GM23338 (cell line): ENCODE data around the gene SLC30A1. TPM values are rescaled to one million over a fixed set of nuclear protein-coding genes. Genes with fewer than 3 reads are reported as not detected.

Experiments
- ATAC-seq: fragments of 200-7000 bp; cut with Tn5 transposase; 3 replicates; pipeline ENCODE4 v1.9.1; 2020
- DNase-seq: peaks from one replicate; pipeline ENCODE4 v3.0.0-alpha.2; 2015; ENCODE audit warnings: low spot score
- H2AFZ ChIP-seq: fragments of 200-600 bp; sonication (generic); 2 replicates; pipeline ENCODE4 v1.8.0; 2016; ENCODE audit warnings: antibody characterized with exemption, mild to moderate bottlenecking, moderate library complexity
- H3F3A ChIP-seq: fragments of 200-600 bp; sonication (generic); replicated peaks from 2 replicates; pipeline ENCODE4 v1.8.0; 2017; ENCODE audit warnings: antibody characterized with exemption, mixed run types, low read depth
- H3K27ac ChIP-seq: fragments of 200-600 bp; sonication (generic); 2 replicates; pipeline ENCODE4 v1.6.1; 2016; ENCODE audit warnings: low read depth
- H3K27me3 ChIP-seq: fragments of 200-600 bp; sonication (generic); 2 replicates; pipeline ENCODE4 v1.8.0; 2016; ENCODE audit warnings: mild to moderate bottlenecking, mixed run types, moderate library complexity; ENCODE audit not compliant: insufficient read depth
- H3K36me3 ChIP-seq: fragments of 200-600 bp; sonication (generic); 2 replicates; pipeline ENCODE4 v1.8.0; 2016; ENCODE audit warnings: mild to moderate bottlenecking; ENCODE audit not compliant: insufficient read depth
- H3K4me1 ChIP-seq: fragments of 200-600 bp; sonication (generic); 2 replicates; pipeline ENCODE4 v1.8.0; 2016; ENCODE audit warnings: mild to moderate bottlenecking, moderate library complexity; ENCODE audit not compliant: insufficient read depth
- H3K4me2 ChIP-seq: fragments of 200-600 bp; sonication (generic); 2 replicates; pipeline ENCODE4 v1.7.1; 2017; ENCODE audit warnings: mixed run types
- H3K4me3 ChIP-seq: fragments of 200-600 bp; sonication (generic); 2 replicates; pipeline ENCODE4 v1.6.1; 2016; ENCODE audit warnings: mixed run types
- H3K79me2 ChIP-seq: fragments of 200-600 bp; sonication (generic); replicated peaks from 2 replicates; pipeline ENCODE4 v1.8.0; 2017; ENCODE audit warnings: mild to moderate bottlenecking; ENCODE audit not compliant: insufficient read depth
- H3K9me2 ChIP-seq: fragments of 200-600 bp; sonication (generic); 2 replicates; pipeline ENCODE4 v1.8.0; 2017; ENCODE audit not compliant: insufficient read depth
- H4K20me1 ChIP-seq: fragments of 200-600 bp; sonication (generic); replicated peaks from 2 replicates; pipeline ENCODE4 v1.8.0; 2017; ENCODE audit warnings: mild to moderate bottlenecking; ENCODE audit not compliant: insufficient read depth
- H3K27ac Mint-ChIP-seq: 2 replicates; pipeline ENCODE4 v1.8.0; 2020; ENCODE audit warnings: inconsistent platforms, mild to moderate bottlenecking, moderate library complexity, mixed read lengths
- H3K27me3 Mint-ChIP-seq: 3 replicates; pipeline ENCODE4 v1.8.0; 2022; ENCODE audit warnings: low read depth, mild to moderate bottlenecking, moderate library complexity, mixed read lengths, inconsistent platforms; ENCODE audit not compliant: insufficient read depth, poor library complexity
- H3K36me3 Mint-ChIP-seq: 3 replicates; pipeline ENCODE4 v1.8.0; 2021; ENCODE audit warnings: low read depth, mild to moderate bottlenecking, inconsistent platforms, moderate library complexity, mixed read lengths
- H3K4me1 Mint-ChIP-seq: 3 replicates; pipeline ENCODE4 v1.8.0; 2020; ENCODE audit warnings: mild to moderate bottlenecking, inconsistent platforms, mixed read lengths
- H3K4me3 Mint-ChIP-seq: 3 replicates; pipeline ENCODE4 v1.8.0; 2021; ENCODE audit warnings: moderate library complexity, mild to moderate bottlenecking, inconsistent platforms, mixed read lengths
- H3K9me3 Mint-ChIP-seq: 3 replicates; pipeline ENCODE4 v1.8.0; 2020; ENCODE audit warnings: moderate library complexity, mild to moderate bottlenecking, inconsistent platforms, mixed read lengths
- CREB1 ChIP-seq: fragments of 250-450 bp; sonication (Bioruptor Pico); IDR thresholded peaks from 2 replicates; pipeline ENCODE4 v1.5.0; 2020; ENCODE audit warnings: low read depth, mild to moderate bottlenecking, moderate library complexity
- EZH2 ChIP-seq: fragments of 200-600 bp; sonication (generic); IDR thresholded peaks from one replicate; pipeline ENCODE4 v1.8.0; 2017; ENCODE audit warnings: antibody characterized with exemption, mild to moderate bottlenecking, low read depth; ENCODE audit not compliant: unreplicated experiment
- EZH2phosphoT487 ChIP-seq: fragments of 200-600 bp; sonication (generic); IDR thresholded peaks from one replicate; pipeline ENCODE4 v1.8.1; 2018; ENCODE audit warnings: antibody characterized with exemption; ENCODE audit not compliant: unreplicated experiment
- JUNB ChIP-seq: IDR thresholded peaks from one replicate; pipeline ENCODE4 v1.6.1; 2016; ENCODE audit warnings: antibody characterized with exemption; ENCODE audit not compliant: unreplicated experiment
- NANOG ChIP-seq: IDR thresholded peaks from 2 replicates; pipeline ENCODE4 v1.6.1; 2016; ENCODE audit warnings: antibody characterized with exemption, borderline replicate concordance
- POLR2AphosphoS5 ChIP-seq: IDR thresholded peaks from 2 replicates; pipeline ENCODE4 v1.6.1; 2016; ENCODE audit warnings: antibody characterized with exemption, low read depth
- STAT1 ChIP-seq: IDR thresholded peaks from one replicate; pipeline ENCODE4 v1.6.1; 2016; ENCODE audit warnings: antibody characterized with exemption; ENCODE audit not compliant: unreplicated experiment
- ZNF114 ChIP-seq: fragments of 250-450 bp; sonication (Bioruptor Pico); IDR thresholded peaks from 2 replicates; pipeline ENCODE4 v1.5.0; 2020; ENCODE audit warnings: mild to moderate bottlenecking, moderate library complexity
- ZNF331 ChIP-seq: fragments of 250-450 bp; sonication (Bioruptor Pico); IDR thresholded peaks from 2 replicates; pipeline ENCODE4 v1.5.0; 2020; ENCODE audit warnings: low read depth, mild to moderate bottlenecking, moderate library complexity
- polyA plus RNA-seq: library from polyadenylated mRNA; unstranded; fragments of >200 nt; fragmentation: Nextera tagmentation; extraction: Ambion mirVana; gene quantifications from 2 replicates; pipeline ENCODE4 v1.2.1, GENCODE V29; 2016
- total RNA-seq: library from RNA; depleted of rRNA; stranded (reverse); fragments of >200 nt; shearing (Covaris generic); gene quantifications from 2 replicates; pipeline ENCODE4 v1.2.3, GENCODE V29; 2014
- TF ChIP-seq, protein P1 (sequence below), 2 experiments: fragments of 200-600 bp in 1 of 2; sonication (generic) in 1 of 2; conservative IDR thresholded peaks; 2 replicates each; pipeline versions ENCODE4 v1.5.1 to v1.6.1; 2016 to 2017; ENCODE audit warnings: antibody characterized with exemption in 2 of 2, low read depth in 2 of 2, mild to moderate bottlenecking in 2 of 2, moderate library complexity in 1 of 2
- TF ChIP-seq, protein P2 (sequence below): fragments of 250-450 bp; sonication (Bioruptor Pico); IDR thresholded peaks from 2 replicates; pipeline ENCODE4 v1.5.0; 2020; ENCODE audit warnings: mild to moderate bottlenecking, moderate library complexity
- TF ChIP-seq, protein P3 (sequence below): IDR thresholded peaks from one replicate; pipeline ENCODE4 v1.6.1; 2018; ENCODE audit warnings: antibody characterized with exemption; ENCODE audit not compliant: unreplicated experiment
- TF ChIP-seq, protein P4 (sequence below): IDR thresholded peaks from 2 replicates; pipeline ENCODE4 v1.6.1; 2016; ENCODE audit warnings: antibody characterized with exemption

The SLC30A1 gene
- total and polyA plus RNA-seq, 2 experiments from 2014 or later, result 3.3 to 17.7 TPM

DNA sequence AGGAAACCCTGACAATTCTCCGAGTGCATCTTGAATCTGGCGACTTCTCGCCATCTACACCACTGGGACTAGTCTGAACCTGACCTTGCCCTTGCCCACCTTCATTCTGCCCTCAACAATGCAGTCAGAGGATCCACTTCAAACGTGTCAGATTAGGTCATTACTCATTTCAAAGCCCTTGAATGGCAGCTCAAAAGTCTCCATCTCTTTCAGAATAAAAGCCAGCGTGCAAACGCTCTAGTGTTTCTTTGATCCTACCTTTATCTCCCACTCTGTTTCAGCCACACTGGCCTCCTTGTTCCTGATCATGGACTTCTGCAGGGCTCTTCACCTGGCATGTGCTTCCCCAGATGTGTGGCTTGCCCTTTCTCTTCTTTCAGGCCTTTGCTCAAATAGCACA is 31.3 kb downstream of the SLC30A1 start:
- H4K20me1 ChIP-seq, result no peaks in the 10 kb centered on the region
- H3K27ac Mint-ChIP-seq, result no peak overlapping the region
- peaks cover 9% of the 10 kb centered on the region; the same call in 1 of the 2 replicates for H3K4me1 ChIP-seq
- H2AFZ ChIP-seq, result no peak overlapping the region
- no peak for TF ChIP-seq CREB1 (CRISPR knock-in tag)
- no peak for TF ChIP-seq ZNF331 (CRISPR knock-in tag)
- TF ChIP-seq NANOG, result no peak
- TF ChIP-seq, protein P1, sequence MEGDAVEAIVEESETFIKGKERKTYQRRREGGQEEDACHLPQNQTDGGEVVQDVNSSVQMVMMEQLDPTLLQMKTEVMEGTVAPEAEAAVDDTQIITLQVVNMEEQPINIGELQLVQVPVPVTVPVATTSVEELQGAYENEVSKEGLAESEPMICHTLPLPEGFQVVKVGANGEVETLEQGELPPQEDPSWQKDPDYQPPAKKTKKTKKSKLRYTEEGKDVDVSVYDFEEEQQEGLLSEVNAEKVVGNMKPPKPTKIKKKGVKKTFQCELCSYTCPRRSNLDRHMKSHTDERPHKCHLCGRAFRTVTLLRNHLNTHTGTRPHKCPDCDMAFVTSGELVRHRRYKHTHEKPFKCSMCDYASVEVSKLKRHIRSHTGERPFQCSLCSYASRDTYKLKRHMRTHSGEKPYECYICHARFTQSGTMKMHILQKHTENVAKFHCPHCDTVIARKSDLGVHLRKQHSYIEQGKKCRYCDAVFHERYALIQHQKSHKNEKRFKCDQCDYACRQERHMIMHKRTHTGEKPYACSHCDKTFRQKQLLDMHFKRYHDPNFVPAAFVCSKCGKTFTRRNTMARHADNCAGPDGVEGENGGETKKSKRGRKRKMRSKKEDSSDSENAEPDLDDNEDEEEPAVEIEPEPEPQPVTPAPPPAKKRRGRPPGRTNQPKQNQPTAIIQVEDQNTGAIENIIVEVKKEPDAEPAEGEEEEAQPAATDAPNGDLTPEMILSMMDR (conservative IDR thresholded peaks at IDR 0.05; ENCODE audit: low read depth in 2 of 2), result no peak
- TF ChIP-seq POLR2AphosphoS5, result no peak
- TF ChIP-seq STAT1, result no peak
- TF ChIP-seq, protein P2, sequence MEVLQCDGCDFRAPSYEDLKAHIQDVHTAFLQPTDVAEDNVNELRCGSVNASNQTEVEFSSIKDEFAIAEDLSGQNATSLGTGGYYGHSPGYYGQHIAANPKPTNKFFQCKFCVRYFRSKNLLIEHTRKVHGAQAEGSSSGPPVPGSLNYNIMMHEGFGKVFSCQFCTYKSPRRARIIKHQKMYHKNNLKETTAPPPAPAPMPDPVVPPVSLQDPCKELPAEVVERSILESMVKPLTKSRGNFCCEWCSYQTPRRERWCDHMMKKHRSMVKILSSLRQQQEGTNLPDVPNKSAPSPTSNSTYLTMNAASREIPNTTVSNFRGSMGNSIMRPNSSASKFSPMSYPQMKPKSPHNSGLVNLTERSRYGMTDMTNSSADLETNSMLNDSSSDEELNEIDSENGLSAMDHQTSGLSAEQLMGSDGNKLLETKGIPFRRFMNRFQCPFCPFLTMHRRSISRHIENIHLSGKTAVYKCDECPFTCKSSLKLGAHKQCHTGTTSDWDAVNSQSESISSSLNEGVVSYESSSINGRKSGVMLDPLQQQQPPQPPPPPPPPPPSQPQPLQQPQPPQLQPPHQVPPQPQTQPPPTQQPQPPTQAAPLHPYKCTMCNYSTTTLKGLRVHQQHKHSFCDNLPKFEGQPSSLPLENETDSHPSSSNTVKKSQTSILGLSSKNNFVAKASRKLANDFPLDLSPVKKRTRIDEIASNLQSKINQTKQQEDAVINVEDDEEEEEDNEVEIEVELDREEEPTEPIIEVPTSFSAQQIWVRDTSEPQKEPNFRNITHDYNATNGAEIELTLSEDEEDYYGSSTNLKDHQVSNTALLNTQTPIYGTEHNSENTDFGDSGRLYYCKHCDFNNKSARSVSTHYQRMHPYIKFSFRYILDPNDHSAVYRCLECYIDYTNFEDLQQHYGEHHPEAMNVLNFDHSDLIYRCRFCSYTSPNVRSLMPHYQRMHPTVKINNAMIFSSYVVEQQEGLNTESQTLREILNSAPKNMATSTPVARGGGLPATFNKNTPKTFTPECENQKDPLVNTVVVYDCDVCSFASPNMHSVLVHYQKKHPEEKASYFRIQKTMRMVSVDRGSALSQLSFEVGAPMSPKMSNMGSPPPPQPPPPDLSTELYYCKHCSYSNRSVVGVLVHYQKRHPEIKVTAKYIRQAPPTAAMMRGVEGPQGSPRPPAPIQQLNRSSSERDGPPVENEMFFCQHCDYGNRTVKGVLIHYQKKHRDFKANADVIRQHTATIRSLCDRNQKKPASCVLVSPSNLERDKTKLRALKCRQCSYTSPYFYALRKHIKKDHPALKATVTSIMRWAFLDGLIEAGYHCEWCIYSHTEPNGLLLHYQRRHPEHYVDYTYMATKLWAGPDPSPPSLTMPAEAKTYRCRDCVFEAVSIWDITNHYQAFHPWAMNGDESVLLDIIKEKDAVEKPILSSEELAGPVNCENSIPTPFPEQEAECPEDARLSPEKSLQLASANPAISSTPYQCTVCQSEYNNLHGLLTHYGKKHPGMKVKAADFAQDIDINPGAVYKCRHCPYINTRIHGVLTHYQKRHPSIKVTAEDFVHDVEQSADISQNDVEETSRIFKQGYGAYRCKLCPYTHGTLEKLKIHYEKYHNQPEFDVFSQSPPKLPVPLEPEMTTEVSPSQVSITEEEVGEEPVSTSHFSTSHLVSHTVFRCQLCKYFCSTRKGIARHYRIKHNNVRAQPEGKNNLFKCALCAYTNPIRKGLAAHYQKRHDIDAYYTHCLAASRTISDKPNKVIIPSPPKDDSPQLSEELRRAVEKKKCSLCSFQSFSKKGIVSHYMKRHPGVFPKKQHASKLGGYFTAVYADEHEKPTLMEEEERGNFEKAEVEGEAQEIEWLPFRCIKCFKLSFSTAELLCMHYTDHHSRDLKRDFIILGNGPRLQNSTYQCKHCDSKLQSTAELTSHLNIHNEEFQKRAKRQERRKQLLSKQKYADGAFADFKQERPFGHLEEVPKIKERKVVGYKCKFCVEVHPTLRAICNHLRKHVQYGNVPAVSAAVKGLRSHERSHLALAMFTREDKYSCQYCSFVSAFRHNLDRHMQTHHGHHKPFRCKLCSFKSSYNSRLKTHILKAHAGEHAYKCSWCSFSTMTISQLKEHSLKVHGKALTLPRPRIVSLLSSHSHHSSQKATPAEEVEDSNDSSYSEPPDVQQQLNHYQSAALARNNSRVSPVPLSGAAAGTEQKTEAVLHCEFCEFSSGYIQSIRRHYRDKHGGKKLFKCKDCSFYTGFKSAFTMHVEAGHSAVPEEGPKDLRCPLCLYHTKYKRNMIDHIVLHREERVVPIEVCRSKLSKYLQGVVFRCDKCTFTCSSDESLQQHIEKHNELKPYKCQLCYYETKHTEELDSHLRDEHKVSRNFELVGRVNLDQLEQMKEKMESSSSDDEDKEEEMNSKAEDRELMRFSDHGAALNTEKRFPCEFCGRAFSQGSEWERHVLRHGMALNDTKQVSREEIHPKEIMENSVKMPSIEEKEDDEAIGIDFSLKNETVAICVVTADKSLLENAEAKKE (CRISPR knock-in tag), result no peak
- TF ChIP-seq, protein P3, sequence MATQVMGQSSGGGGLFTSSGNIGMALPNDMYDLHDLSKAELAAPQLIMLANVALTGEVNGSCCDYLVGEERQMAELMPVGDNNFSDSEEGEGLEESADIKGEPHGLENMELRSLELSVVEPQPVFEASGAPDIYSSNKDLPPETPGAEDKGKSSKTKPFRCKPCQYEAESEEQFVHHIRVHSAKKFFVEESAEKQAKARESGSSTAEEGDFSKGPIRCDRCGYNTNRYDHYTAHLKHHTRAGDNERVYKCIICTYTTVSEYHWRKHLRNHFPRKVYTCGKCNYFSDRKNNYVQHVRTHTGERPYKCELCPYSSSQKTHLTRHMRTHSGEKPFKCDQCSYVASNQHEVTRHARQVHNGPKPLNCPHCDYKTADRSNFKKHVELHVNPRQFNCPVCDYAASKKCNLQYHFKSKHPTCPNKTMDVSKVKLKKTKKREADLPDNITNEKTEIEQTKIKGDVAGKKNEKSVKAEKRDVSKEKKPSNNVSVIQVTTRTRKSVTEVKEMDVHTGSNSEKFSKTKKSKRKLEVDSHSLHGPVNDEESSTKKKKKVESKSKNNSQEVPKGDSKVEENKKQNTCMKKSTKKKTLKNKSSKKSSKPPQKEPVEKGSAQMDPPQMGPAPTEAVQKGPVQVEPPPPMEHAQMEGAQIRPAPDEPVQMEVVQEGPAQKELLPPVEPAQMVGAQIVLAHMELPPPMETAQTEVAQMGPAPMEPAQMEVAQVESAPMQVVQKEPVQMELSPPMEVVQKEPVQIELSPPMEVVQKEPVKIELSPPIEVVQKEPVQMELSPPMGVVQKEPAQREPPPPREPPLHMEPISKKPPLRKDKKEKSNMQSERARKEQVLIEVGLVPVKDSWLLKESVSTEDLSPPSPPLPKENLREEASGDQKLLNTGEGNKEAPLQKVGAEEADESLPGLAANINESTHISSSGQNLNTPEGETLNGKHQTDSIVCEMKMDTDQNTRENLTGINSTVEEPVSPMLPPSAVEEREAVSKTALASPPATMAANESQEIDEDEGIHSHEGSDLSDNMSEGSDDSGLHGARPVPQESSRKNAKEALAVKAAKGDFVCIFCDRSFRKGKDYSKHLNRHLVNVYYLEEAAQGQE, result no peak
- TF ChIP-seq EZH2phosphoT487, result no peak
- TF ChIP-seq ZNF114 (CRISPR knock-in tag), result no peak
- TF ChIP-seq, protein P4, sequence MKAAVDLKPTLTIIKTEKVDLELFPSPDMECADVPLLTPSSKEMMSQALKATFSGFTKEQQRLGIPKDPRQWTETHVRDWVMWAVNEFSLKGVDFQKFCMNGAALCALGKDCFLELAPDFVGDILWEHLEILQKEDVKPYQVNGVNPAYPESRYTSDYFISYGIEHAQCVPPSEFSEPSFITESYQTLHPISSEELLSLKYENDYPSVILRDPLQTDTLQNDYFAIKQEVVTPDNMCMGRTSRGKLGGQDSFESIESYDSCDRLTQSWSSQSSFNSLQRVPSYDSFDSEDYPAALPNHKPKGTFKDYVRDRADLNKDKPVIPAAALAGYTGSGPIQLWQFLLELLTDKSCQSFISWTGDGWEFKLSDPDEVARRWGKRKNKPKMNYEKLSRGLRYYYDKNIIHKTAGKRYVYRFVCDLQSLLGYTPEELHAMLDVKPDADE, result no peak
- TF ChIP-seq EZH2, result no peak
- TF ChIP-seq JUNB, result no peak
- H3K27me3 ChIP-seq, result no peaks in the 10 kb centered on the region
- DNase-seq (no peak), ATAC-seq (no peak)
- H3K4me3 Mint-ChIP-seq, result no peak overlapping the region
- no peaks in the 10 kb centered on the region for H3K27me3 Mint-ChIP-seq
- no peak overlapping the region for H3K4me2 ChIP-seq
- H3F3A ChIP-seq, result no peaks in the 10 kb centered on the region
- H3K36me3 Mint-ChIP-seq, result no peaks in the 10 kb centered on the region
- H3K9me3 Mint-ChIP-seq, result no peaks in the 10 kb centered on the region; the same call in 2 of the 3 replicates
- no peaks in the 10 kb centered on the region for H3K9me2 ChIP-seq
- H3K4me1 Mint-ChIP-seq, result no peaks in the 10 kb centered on the region
- no peak overlapping the region for H3K27ac ChIP-seq
- H3K36me3 ChIP-seq, result no peaks in the 10 kb centered on the region
- no peak overlapping the region for H3K4me3 ChIP-seq
- no peaks in the 10 kb centered on the region for H3K79me2 ChIP-seq
